Measurements from ENCODE around the gene LOX.

GRCh38 chr5:122120493-122120892 lies 42.4 kb upstream of the LOX start:
- TF ChIP-seq CTCF (IDR thresholded peaks at IDR 0.05; ENCODE audit: insufficient read depth, low read length) (no peak), REST (IDR thresholded peaks at IDR 0.05; ENCODE audit: insufficient replicate concordance, low read depth) (no peak)

Data from HL-60 (cell line).